Measurements from ENCODE around the gene INO80. TPM values are rescaled to one million over a fixed set of nuclear protein-coding genes. Genes with fewer than 3 reads are reported as not detected.

INO80 gene
- total and polyA plus RNA-seq, 2 donors (not counting 3 experiments of a cell fraction or from before 2014, with no cell fraction given): 5.7 to 29.1 TPM

DNA sequence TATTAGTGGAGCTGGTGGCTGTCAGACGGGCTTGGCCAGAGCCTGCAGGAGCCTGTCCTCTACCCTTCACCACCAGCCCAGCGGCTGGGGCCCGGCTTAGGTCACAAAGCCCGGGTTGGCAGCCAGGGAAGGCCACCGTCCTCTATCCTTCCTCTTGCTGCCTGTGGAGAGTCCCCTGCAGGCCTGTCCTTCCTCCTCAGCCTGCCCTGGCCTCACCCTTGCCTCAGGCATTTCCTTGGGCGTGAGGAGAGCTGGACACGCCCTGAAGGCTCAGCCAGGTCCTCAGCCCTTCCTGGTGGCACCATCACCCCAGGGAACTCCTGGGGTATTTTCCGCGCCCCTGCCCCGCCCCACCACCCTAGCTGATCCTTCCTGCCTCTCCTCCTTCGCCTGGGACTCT, 155.2 kb downstream of the INO80 start:
- ChIA-PET POLR2A (no interaction called here), CTCF (interaction anchor here (0.8 to 1.1 kb wide), 2 partner anchors 9 to 15 kb away, joined by 3 read pairs; no protein-coding TSS in a partner anchor)
- no peaks in the 10 kb centered on the region for H3K4me1 ChIP-seq (ENCODE audit: control insufficient read depth, extremely low read depth, insufficient read depth, low read length)
- no peaks in the 10 kb centered on the region for H4K20me1 ChIP-seq (replicated peaks; ENCODE audit: control insufficient read depth, extremely low read depth, insufficient read depth, low read length)
- no TSS peak for BruUV-seq (replicated peaks)
- H3K27ac ChIP-seq (ENCODE audit: insufficient read depth, low read depth, low read length): no peak overlapping the region
- H3K79me2 ChIP-seq (ENCODE audit: control insufficient read depth, insufficient read depth, low read length): no peaks in the 10 kb centered on the region
- H3K36me3 ChIP-seq (ENCODE audit: control insufficient read depth in 2 of 2, extremely low read depth in 1 of 2, insufficient read depth in 2 of 2, low read length in 2 of 2): no peaks in the 10 kb centered on the region
- no peak overlapping the region for H2AFZ ChIP-seq (ENCODE audit: low read depth, low read length)
- intact Hi-C loops (cut with micrococcal nuclease): no loop called here
- DNase-seq (ENCODE audit: low read depth, low spot score) (no peak), FAIRE-seq (no peak)
- H3K27me3 ChIP-seq (ENCODE audit: control insufficient read depth in 2 of 2, insufficient read depth in 2 of 2, low read length in 2 of 2): no peaks in the 10 kb centered on the region
- TF ChIP-seq, protein P1, sequence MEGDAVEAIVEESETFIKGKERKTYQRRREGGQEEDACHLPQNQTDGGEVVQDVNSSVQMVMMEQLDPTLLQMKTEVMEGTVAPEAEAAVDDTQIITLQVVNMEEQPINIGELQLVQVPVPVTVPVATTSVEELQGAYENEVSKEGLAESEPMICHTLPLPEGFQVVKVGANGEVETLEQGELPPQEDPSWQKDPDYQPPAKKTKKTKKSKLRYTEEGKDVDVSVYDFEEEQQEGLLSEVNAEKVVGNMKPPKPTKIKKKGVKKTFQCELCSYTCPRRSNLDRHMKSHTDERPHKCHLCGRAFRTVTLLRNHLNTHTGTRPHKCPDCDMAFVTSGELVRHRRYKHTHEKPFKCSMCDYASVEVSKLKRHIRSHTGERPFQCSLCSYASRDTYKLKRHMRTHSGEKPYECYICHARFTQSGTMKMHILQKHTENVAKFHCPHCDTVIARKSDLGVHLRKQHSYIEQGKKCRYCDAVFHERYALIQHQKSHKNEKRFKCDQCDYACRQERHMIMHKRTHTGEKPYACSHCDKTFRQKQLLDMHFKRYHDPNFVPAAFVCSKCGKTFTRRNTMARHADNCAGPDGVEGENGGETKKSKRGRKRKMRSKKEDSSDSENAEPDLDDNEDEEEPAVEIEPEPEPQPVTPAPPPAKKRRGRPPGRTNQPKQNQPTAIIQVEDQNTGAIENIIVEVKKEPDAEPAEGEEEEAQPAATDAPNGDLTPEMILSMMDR (IDR thresholded peaks at IDR 0.05; ENCODE audit: extremely low read depth in 1 of 2, insufficient read depth in 1 of 2, low read depth in 1 of 2, low read length in 2 of 2): no peak
- no peak for TF ChIP-seq EZH2 (IDR thresholded peaks at IDR 0.05; ENCODE audit: borderline replicate concordance, low read depth, low read length, severe bottlenecking)
- no peak for TF ChIP-seq GATA2 (IDR thresholded peaks at IDR 0.05; ENCODE audit: insufficient read depth, insufficient read length, low read depth, low read length)
- no peak for TF ChIP-seq MYC (IDR thresholded peaks at IDR 0.05; ENCODE audit: low read depth, low read length)
- TF ChIP-seq POLR2A (IDR thresholded peaks at IDR 0.05; ENCODE audit: low read depth, low read length): no peak
- TF ChIP-seq FOS (IDR thresholded peaks at IDR 0.05; ENCODE audit: borderline replicate concordance, insufficient read depth, low read length): no peak
- no peak for TF ChIP-seq JUN (IDR thresholded peaks at IDR 0.05; ENCODE audit: borderline replicate concordance, insufficient read depth, insufficient read length, low read depth)
- TF ChIP-seq, protein P2, sequence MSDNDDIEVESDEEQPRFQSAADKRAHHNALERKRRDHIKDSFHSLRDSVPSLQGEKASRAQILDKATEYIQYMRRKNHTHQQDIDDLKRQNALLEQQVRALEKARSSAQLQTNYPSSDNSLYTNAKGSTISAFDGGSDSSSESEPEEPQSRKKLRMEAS (IDR thresholded peaks at IDR 0.05; ENCODE audit: insufficient read depth, insufficient read length): no peak
- no peak for TF ChIP-seq POLR2AphosphoS5 (IDR thresholded peaks at IDR 0.05; ENCODE audit: insufficient read depth, low read depth, low read length)
- no peaks in the 10 kb centered on the region for H3K9me1 ChIP-seq (replicated peaks; ENCODE audit: control insufficient read depth, extremely low read depth, insufficient read depth, low read length)
- dilution Hi-C loops (cut with MboI; ENCODE audit: extremely low pct_ligation_motif_present, low sequenced_read_pairs): no loop called here
- no peak overlapping the region for H3K9ac ChIP-seq (replicated peaks; ENCODE audit: extremely low read depth, insufficient read depth, low read length)
- no peaks in the 10 kb centered on the region for H3K9me3 ChIP-seq (replicated peaks; ENCODE audit: control insufficient read depth, insufficient read depth, low read length)
- no peak overlapping the region for H3K4me3 ChIP-seq (replicated peaks in 1 of 3; ENCODE audit: insufficient read depth in 1 of 3, low read depth in 1 of 3, low read length in 3 of 3)
- H3K4me2 ChIP-seq (ENCODE audit: insufficient read depth, low read length): no peak overlapping the region

Measured in endothelial cell of umbilical vein (primary cell).